ENCODE data around the gene CYB561.
"Not testable (repeated sequence)": the region's sequence is repeated elsewhere in the genome, so short reads cannot be mapped to it uniquely, and the experiment has no call there.

Gene CYB561

GRCh38 chr17:63474586-63475460 is 28.7 kb upstream of the CYB561 start:
- TF ChIP-seq CTCF (IDR thresholded peaks at IDR 0.05; ENCODE audit: insufficient read depth, missing control alignments), result no peak
- FAIRE-seq (no peak), DNase-seq (ENCODE audit: insufficient read length, low spot score) (no peak)

GRCh38 chr17:63474174-63474573 is 28.1 kb upstream of the CYB561 start:
- FAIRE-seq, result no peak

GRCh38 chr17:63468099-63468498 is 22.0 kb upstream of the CYB561 start:
- DNase-seq (ENCODE audit: insufficient read length, low spot score); FAIRE-seq: not testable (repeated sequence)

More at GRCh38 chr17:63474174-63474573, 28.1 kb upstream of the CYB561 start:
- TF ChIP-seq CTCF (IDR thresholded peaks at IDR 0.05; ENCODE audit: insufficient read depth, missing control alignments), result no peak
- DNase-seq (ENCODE audit: insufficient read length, low spot score), result no peak

GRCh38 chr17:63464691-63465236 is 18.7 kb upstream of the CYB561 start:
- DNase-seq (ENCODE audit: insufficient read length, low spot score) (no peak), FAIRE-seq (no peak)
- TF ChIP-seq CTCF (IDR thresholded peaks at IDR 0.05; ENCODE audit: insufficient read depth, missing control alignments), result no peak

GRCh38 chr17:63463771-63464170 is 17.7 kb upstream of the CYB561 start:
- FAIRE-seq (no peak), DNase-seq (ENCODE audit: insufficient read length, low spot score) (no peak)
- no peak for TF ChIP-seq CTCF (IDR thresholded peaks at IDR 0.05; ENCODE audit: insufficient read depth, missing control alignments)

GRCh38 chr17:63460018-63460417 is 13.9 kb upstream of the CYB561 start:
- no peak for TF ChIP-seq CTCF (IDR thresholded peaks at IDR 0.05; ENCODE audit: insufficient read depth, missing control alignments)
- no peak for FAIRE-seq
- no peak for DNase-seq (ENCODE audit: insufficient read length, low spot score)

- FAIRE-seq (no peak), DNase-seq (ENCODE audit: insufficient read length, low spot score) (no peak)
- no peak for TF ChIP-seq CTCF (IDR thresholded peaks at IDR 0.05; ENCODE audit: insufficient read depth, missing control alignments)
Measured at GRCh38 chr17:63458478-63458877, 12.4 kb upstream of the CYB561 start.
